Measurements from ENCODE around the gene DOK7. TPM values are rescaled to one million over a fixed set of nuclear protein-coding genes. Genes with fewer than 3 reads are reported as not detected.

Gene DOK7
- total and polyA plus RNA-seq, 2 donors (not counting 3 experiments of a cell fraction or from before 2014, with no cell fraction given): not detected

DNA sequence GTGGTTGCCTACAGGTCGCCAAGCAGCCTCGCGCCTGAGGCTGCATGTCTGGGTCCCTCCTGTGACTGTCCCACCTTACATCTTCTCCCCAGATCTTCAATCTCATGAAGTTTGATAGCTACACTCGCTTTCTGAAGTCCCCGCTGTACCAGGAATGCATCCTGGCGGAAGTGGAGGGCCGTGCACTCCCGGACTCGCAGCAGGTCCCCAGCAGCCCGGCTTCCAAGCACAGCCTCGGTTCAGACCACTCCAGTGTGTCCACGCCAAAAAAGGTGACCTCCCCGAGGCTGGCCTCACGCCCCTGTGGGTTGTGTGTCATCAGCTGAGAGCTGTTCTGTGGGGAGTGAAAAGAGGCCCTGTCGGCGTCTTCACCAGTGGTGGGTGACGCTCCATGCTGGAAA is 46.3 kb upstream of the DOK7 start:
- Histone ChIP-seq H3K9me3 (replicated peaks; ENCODE audit: control insufficient read depth, insufficient read depth, low read length) (no peaks in the 10 kb centered on the region), H3K27me3 (ENCODE audit: control insufficient read depth in 2 of 2, insufficient read depth in 2 of 2, low read length in 2 of 2) (no peaks in the 10 kb centered on the region), H3K9me1 (replicated peaks; ENCODE audit: control insufficient read depth, extremely low read depth, insufficient read depth, low read length) (no peaks in the 10 kb centered on the region), H3K27ac (ENCODE audit: insufficient read depth, low read depth, low read length) (no peak overlapping the region), H4K20me1 (replicated peaks; ENCODE audit: control insufficient read depth, extremely low read depth, insufficient read depth, low read length) (no peaks in the 10 kb centered on the region), H3K36me3 (ENCODE audit: control insufficient read depth in 2 of 2, extremely low read depth in 1 of 2, insufficient read depth in 2 of 2, low read length in 2 of 2) (peaks cover 0 to 30% of the 10 kb centered on the region in 2 experiments), H3K4me1 (ENCODE audit: control insufficient read depth, extremely low read depth, insufficient read depth, low read length) (no peaks in the 10 kb centered on the region), H3K4me3 (replicated peaks in 1 of 3; ENCODE audit: insufficient read depth in 1 of 3, low read depth in 1 of 3, low read length in 3 of 3) (no peak overlapping the region), H3K4me2 (ENCODE audit: insufficient read depth, low read length) (no peak overlapping the region), H3K9ac (replicated peaks; ENCODE audit: extremely low read depth, insufficient read depth, low read length) (no peak overlapping the region), H3K79me2 (ENCODE audit: control insufficient read depth, insufficient read depth, low read length) (peaks cover 2% of the 10 kb centered on the region), H2AFZ (ENCODE audit: low read depth, low read length) (no peak overlapping the region)
- POLR2A ChIA-PET: no interaction called here
- dilution Hi-C loops (cut with MboI; ENCODE audit: extremely low pct_ligation_motif_present, low sequenced_read_pairs): no loop called here
- DNase-seq (ENCODE audit: low read depth, low spot score): no peak
- CTCF ChIA-PET: interaction anchor here (2.7 kb wide), 1 partner anchor 71 kb away, joined by 6 read pairs; no protein-coding TSS in a partner anchor
- no peak for FAIRE-seq
- intact Hi-C loops (cut with micrococcal nuclease): no loop called here
- no peak for TF ChIP-seq FOS (IDR thresholded peaks at IDR 0.05; ENCODE audit: borderline replicate concordance, insufficient read depth, low read length)
- TF ChIP-seq, protein P1, sequence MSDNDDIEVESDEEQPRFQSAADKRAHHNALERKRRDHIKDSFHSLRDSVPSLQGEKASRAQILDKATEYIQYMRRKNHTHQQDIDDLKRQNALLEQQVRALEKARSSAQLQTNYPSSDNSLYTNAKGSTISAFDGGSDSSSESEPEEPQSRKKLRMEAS (IDR thresholded peaks at IDR 0.05; ENCODE audit: insufficient read depth, insufficient read length): no peak
- TF ChIP-seq POLR2A (IDR thresholded peaks at IDR 0.05; ENCODE audit: low read depth, low read length): no peak
- no peak for TF ChIP-seq EZH2 (IDR thresholded peaks at IDR 0.05; ENCODE audit: borderline replicate concordance, low read depth, low read length, severe bottlenecking)
- TF ChIP-seq GATA2 (IDR thresholded peaks at IDR 0.05; ENCODE audit: insufficient read depth, insufficient read length, low read depth, low read length): no peak
- TF ChIP-seq POLR2AphosphoS5 (IDR thresholded peaks at IDR 0.05; ENCODE audit: insufficient read depth, low read depth, low read length): no peak
- no peak for TF ChIP-seq MYC (IDR thresholded peaks at IDR 0.05; ENCODE audit: low read depth, low read length)
- TF ChIP-seq, protein P2, sequence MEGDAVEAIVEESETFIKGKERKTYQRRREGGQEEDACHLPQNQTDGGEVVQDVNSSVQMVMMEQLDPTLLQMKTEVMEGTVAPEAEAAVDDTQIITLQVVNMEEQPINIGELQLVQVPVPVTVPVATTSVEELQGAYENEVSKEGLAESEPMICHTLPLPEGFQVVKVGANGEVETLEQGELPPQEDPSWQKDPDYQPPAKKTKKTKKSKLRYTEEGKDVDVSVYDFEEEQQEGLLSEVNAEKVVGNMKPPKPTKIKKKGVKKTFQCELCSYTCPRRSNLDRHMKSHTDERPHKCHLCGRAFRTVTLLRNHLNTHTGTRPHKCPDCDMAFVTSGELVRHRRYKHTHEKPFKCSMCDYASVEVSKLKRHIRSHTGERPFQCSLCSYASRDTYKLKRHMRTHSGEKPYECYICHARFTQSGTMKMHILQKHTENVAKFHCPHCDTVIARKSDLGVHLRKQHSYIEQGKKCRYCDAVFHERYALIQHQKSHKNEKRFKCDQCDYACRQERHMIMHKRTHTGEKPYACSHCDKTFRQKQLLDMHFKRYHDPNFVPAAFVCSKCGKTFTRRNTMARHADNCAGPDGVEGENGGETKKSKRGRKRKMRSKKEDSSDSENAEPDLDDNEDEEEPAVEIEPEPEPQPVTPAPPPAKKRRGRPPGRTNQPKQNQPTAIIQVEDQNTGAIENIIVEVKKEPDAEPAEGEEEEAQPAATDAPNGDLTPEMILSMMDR (IDR thresholded peaks at IDR 0.05; ENCODE audit: extremely low read depth in 1 of 2, insufficient read depth in 1 of 2, low read depth in 1 of 2, low read length in 2 of 2): no peak
- no peak for TF ChIP-seq JUN (IDR thresholded peaks at IDR 0.05; ENCODE audit: borderline replicate concordance, insufficient read depth, insufficient read length, low read depth)
- BruUV-seq (replicated peaks): no TSS peak

Data from endothelial cell of umbilical vein (primary cell).